Erythroblast (primary cell): ENCODE measurements around the gene EIF1AX.
"Not testable (repeated sequence)": the region's sequence is repeated elsewhere in the genome, so short reads cannot be mapped to it uniquely, and the experiment has no call there.

ENCODE experiments used
- DNase-seq, 2 experiments: peaks; one replicate each; lab custom pipeline; 2025; lab: John Stamatoyannopoulos, UW
- GATA1 ChIP-seq: IDR thresholded peaks from 2 replicates; pipeline ENCODE4 v1.6.1; 2011; ENCODE audit warnings: low read depth, mild to moderate bottlenecking, control low read depth, low read length, moderate library complexity
- POLR2A ChIP-seq: IDR thresholded peaks from 2 replicates; pipeline ENCODE4 v1.6.1; 2011; ENCODE audit warnings: mild to moderate bottlenecking, low read length

The EIF1AX gene

GRCh38 chrX:20141281-20142220 lies at the start of gene EIF1AX:
EIF1AX (minus strand) TSS chrX:20141838; CDS start chrX:20141640, 198 bp downstream.
- TF ChIP-seq GATA1 (no peak), POLR2A (peak; percentile 84)
- peak; percentile 97 for DNase-seq

- no peak for TF ChIP-seq GATA1
- TF ChIP-seq POLR2A, result no peak
These were observed 47.5 kb upstream of the EIF1AX start for GRCh38 chrX:20189171-20189570.

GRCh38 chrX:20181598-20182329 lies 40.1 kb upstream of the EIF1AX start:
- TF ChIP-seq POLR2A (no peak), GATA1 (no peak)
- no peak for DNase-seq

More at GRCh38 chrX:20189171-20189570, 47.5 kb upstream of the EIF1AX start:
- DNase-seq, result no peak

- TF ChIP-seq GATA1 (no peak), POLR2A (no peak)
- no peak for DNase-seq
These were observed 35.5 kb upstream of the EIF1AX start for GRCh38 chrX:20177093-20177492.

- DNase-seq, result no peak
- TF ChIP-seq POLR2A, result no peak
- no peak for TF ChIP-seq GATA1
These were observed 32.2 kb upstream of the EIF1AX start for GRCh38 chrX:20173856-20174255.

- no peak for DNase-seq
- TF ChIP-seq GATA1, result no peak
These were observed 31.7 kb upstream of the EIF1AX start for GRCh38 chrX:20173313-20173712.

GRCh38 chrX:20171887-20172286 lies 30.2 kb upstream of the EIF1AX start:
- TF ChIP-seq POLR2A (no peak), GATA1 (no peak)
- no peak for DNase-seq

GRCh38 chrX:20162516-20162915 lies 20.9 kb upstream of the EIF1AX start:
- DNase-seq, result not testable (repeated sequence)

GRCh38 chrX:20159797-20160385 lies 18.3 kb upstream of the EIF1AX start:
- no peak for DNase-seq
- TF ChIP-seq POLR2A (no peak), GATA1 (no peak)

GRCh38 chrX:20151689-20152088 lies 10.1 kb upstream of the EIF1AX start:
- TF ChIP-seq POLR2A (no peak), GATA1 (no peak)
- no peak for DNase-seq

- TF ChIP-seq POLR2A (no peak), GATA1 (no peak)
- no peak for DNase-seq
These were observed 7.7 kb upstream of the EIF1AX start for GRCh38 chrX:20149326-20149725.

- no peak for TF ChIP-seq POLR2A
- no peak for TF ChIP-seq GATA1
- no peak for DNase-seq
These were observed 5.9 kb upstream of the EIF1AX start for GRCh38 chrX:20147561-20147960.

GRCh38 chrX:20144491-20144890 lies 2.9 kb upstream of the EIF1AX start:
- TF ChIP-seq POLR2A (no peak), GATA1 (no peak)
- no peak for DNase-seq

GRCh38 chrX:20143561-20143960 lies 1.9 kb upstream of the EIF1AX start:
- no peak for TF ChIP-seq GATA1
- no peak for TF ChIP-seq POLR2A
- DNase-seq, result peak; percentile 21 to 30

GRCh38 chrX:20143111-20143510 lies 1.5 kb upstream of the EIF1AX start:
- TF ChIP-seq POLR2A, result no peak
- no peak for TF ChIP-seq GATA1
- peak; percentile 12 to 24 for DNase-seq
